ENCODE measurements around the gene RTN4RL2. TPM values are rescaled to one million over a fixed set of nuclear protein-coding genes. Genes with fewer than 3 reads are reported as not detected.

The RTN4RL2 gene
- total and polyA plus RNA-seq, 10 of the 15 experiments (the other 5 are each of a cell fraction or from before 2014, with no cell fraction given): 0.14 to 1.1 (median 0.52) TPM; not detected in 4

GRCh38 chr11:57487021-57487778 lies 26.9 kb downstream of the RTN4RL2 start:
- Histone ChIP-seq H3K79me2 (ENCODE audit: control insufficient read depth, insufficient read depth, low read length) (no peaks in the 10 kb centered on the region), H3K9me3 (replicated peaks; ENCODE audit: control insufficient read depth, insufficient read depth, low read length) (no peaks in the 10 kb centered on the region), H3K4me1 (ENCODE audit: control insufficient read depth, insufficient read depth, low read length) (peaks cover 13% of the 10 kb centered on the region), H3K4me2 (ENCODE audit: control insufficient read depth, insufficient read depth) (no peak overlapping the region), H4K20me1 (ENCODE audit: control insufficient read depth, insufficient read depth) (no peaks in the 10 kb centered on the region), H3K4me3 (no peak overlapping the region), H3K36me3 (ENCODE audit: control insufficient read depth in 2 of 2, insufficient read depth in 2 of 2, low read length in 1 of 2) (peaks cover 4 to 5% of the 10 kb centered on the region in 2 experiments), H3K27ac (ENCODE audit: control insufficient read depth, insufficient read depth) (no peak overlapping the region), H3K27me3 (replicated peaks in 1 of 2; ENCODE audit: control insufficient read depth in 2 of 2, insufficient read depth in 2 of 2, low read length in 1 of 2) (no peaks in the 10 kb centered on the region), H3K9ac (ENCODE audit: control insufficient read depth, insufficient read depth, low read length) (no peak overlapping the region), H2AFZ (ENCODE audit: control insufficient read depth, low read depth, low read length) (no peak overlapping the region)
- CTCF ChIA-PET: interaction anchor here (11.8 kb wide), 1 partner anchor 41 kb away, joined by 396 read pairs; the partner anchor contains the start of gene TIMM10
- intact Hi-C loops (cut with micrococcal nuclease; ENCODE audit: unreplicated experiment): no loop called here
- in situ Hi-C loops (cut with MboI): loop anchor here (25.0 kb wide), 1 partner anchor 650 kb away; no protein-coding TSS in a partner anchor
- SMC1A ChIA-PET (ENCODE audit: uncharacterized antibody, unreplicated experiment): interaction anchor here (1.2 to 1.7 kb wide), 2 partner anchors 30 to 155 kb away, joined by 3 to 6 read pairs; no protein-coding TSS in a partner anchor
- FAIRE-seq: no peak
- no peak for TF ChIP-seq POU2F2 (IDR thresholded peaks at IDR 0.05; ENCODE audit: borderline replicate concordance, low read depth, low read length)
- no peak for TF ChIP-seq NFYA (IDR thresholded peaks at IDR 0.05; ENCODE audit: borderline replicate concordance, low read depth, low read length)
- POLR2A ChIA-PET: no interaction called here
- no peak for ATAC-seq
- 92% methylated on average over 15 of the region's 15 CpGs for WGBS (ENCODE audit: insufficient coverage, insufficient replicate concordance, low lambda C conversion rate, missing lambda C conversion rate)
- no peak for DNase-seq (ENCODE audit: low read depth, low spot score)
- no TSS peak for BruUV-seq (replicated peaks)
- RAD21 ChIA-PET (ENCODE audit: unreplicated experiment): no interaction called here

DNA sequence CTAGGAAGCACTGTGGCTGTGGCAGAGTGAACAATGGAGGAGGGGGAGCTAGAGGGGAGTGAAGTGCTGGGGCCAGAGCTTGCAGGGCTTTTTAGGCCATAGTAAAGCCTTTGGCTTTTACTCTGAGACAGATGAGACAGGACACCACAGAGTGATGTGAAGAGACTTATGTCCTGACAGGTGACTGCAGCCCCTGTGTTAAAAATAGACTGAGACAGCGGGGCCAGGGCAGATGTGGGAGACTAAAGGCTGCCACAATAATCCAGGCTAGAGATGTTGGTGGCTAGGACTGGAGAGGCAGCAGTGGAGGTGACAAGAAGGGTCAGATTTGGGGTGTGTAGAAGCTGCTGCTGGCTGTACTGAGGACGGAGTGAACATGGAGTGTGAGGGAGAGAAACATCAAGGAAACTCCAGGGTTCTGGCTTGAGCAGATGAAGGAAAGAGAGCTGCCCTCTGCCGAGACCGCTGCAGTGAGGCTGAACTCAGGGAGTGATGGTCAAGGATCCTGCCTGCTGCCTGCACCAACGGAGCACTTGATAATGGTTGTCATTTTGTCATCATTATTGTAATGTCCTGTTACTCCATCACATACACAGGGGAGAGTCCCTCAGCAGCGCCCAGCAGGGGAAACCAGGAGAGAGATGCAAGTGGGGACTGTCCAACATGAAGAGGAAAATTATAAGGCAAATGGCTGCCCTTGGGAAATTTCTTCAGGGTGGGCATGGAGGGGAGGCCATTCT lies 27.8 kb downstream of the RTN4RL2 start:
- Histone ChIP-seq H3K4me2 (ENCODE audit: control insufficient read depth, insufficient read depth) (no peak overlapping the region), H3K9ac (ENCODE audit: control insufficient read depth, insufficient read depth, low read length) (no peak overlapping the region), H3K27me3 (replicated peaks in 1 of 2; ENCODE audit: control insufficient read depth in 2 of 2, insufficient read depth in 2 of 2, low read length in 1 of 2) (no peaks in the 10 kb centered on the region), H3K79me2 (ENCODE audit: control insufficient read depth, insufficient read depth, low read length) (no peaks in the 10 kb centered on the region), H3K27ac (ENCODE audit: control insufficient read depth, insufficient read depth) (no peak overlapping the region), H3K9me3 (replicated peaks; ENCODE audit: control insufficient read depth, insufficient read depth, low read length) (no peaks in the 10 kb centered on the region), H3K36me3 (ENCODE audit: control insufficient read depth in 2 of 2, insufficient read depth in 2 of 2, low read length in 1 of 2) (peaks cover 4 to 5% of the 10 kb centered on the region in 2 experiments), H2AFZ (ENCODE audit: control insufficient read depth, low read depth, low read length) (no peak overlapping the region), H3K4me3 (no peak overlapping the region), H3K4me1 (ENCODE audit: control insufficient read depth, insufficient read depth, low read length) (peaks cover 13% of the 10 kb centered on the region), H4K20me1 (ENCODE audit: control insufficient read depth, insufficient read depth) (no peaks in the 10 kb centered on the region)
- SMC1A ChIA-PET (ENCODE audit: uncharacterized antibody, unreplicated experiment): interaction anchor here (1.2 to 1.9 kb wide), 4 partner anchors 31 to 154 kb away, joined by 3 to 6 read pairs (median 5); no protein-coding TSS in a partner anchor
- POLR2A ChIA-PET: no interaction called here
- DNase-seq (ENCODE audit: low read depth, low spot score): no peak
- BruUV-seq (replicated peaks): no TSS peak
- FAIRE-seq: no peak
- intact Hi-C loops (cut with micrococcal nuclease; ENCODE audit: unreplicated experiment): no loop called here
- no peak for ATAC-seq
- in situ Hi-C loops (cut with MboI): loop anchor here (25.0 kb wide), 1 partner anchor 651 kb away; no protein-coding TSS in a partner anchor
- RAD21 ChIA-PET (ENCODE audit: unreplicated experiment): no interaction called here
- WGBS (ENCODE audit: insufficient coverage, insufficient replicate concordance, low lambda C conversion rate, missing lambda C conversion rate): 84% methylated on average over 6 of the region's 6 CpGs
- CTCF ChIA-PET: interaction anchor here (0.9 to 11.8 kb wide), 5 partner anchors 10 to 157 kb away, joined by 3 to 396 read pairs (median 3); partner anchors contain the start of gene TIMM10
- TF ChIP-seq BHLHE40 (IDR thresholded peaks at IDR 0.05; ENCODE audit: borderline replicate concordance in 1 of 2, low read depth in 2 of 2, low read length in 1 of 2) (no peak), EED (IDR thresholded peaks at IDR 0.05; ENCODE audit: low read depth) (no peak), BCLAF1 (IDR thresholded peaks at IDR 0.05) (no peak), TAF1 (IDR thresholded peaks at IDR 0.05; ENCODE audit: borderline replicate concordance, low read depth, low read length) (no peak)
- TF ChIP-seq, protein P1, sequence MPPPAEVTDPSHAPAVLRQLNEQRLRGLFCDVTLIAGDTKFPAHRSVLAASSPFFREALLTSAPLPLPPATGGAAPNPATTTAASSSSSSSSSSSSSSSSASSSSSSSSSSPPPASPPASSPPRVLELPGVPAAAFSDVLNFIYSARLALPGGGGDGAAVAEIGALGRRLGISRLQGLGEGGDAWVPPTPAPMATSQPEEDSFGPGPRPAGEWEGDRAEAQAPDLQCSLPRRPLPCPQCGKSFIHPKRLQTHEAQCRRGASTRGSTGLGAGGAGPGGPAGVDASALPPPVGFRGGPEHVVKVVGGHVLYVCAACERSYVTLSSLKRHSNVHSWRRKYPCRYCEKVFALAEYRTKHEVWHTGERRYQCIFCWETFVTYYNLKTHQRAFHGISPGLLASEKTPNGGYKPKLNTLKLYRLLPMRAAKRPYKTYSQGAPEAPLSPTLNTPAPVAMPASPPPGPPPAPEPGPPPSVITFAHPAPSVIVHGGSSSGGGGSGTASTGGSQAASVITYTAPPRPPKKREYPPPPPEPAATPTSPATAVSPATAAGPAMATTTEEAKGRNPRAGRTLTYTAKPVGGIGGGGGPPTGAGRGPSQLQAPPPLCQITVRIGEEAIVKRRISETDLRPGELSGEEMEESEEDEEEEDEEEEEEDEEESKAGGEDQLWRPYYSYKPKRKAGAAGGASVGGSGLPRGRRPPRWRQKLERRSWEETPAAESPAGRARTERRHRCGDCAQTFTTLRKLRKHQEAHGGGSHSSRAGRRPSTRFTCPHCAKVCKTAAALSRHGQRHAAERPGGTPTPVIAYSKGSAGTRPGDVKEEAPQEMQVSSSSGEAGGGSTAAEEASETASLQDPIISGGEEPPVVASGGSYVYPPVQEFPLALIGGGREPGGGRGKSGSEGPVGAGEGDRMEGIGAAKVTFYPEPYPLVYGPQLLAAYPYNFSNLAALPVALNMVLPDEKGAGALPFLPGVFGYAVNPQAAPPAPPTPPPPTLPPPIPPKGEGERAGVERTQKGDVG (CRISPR knock-in tag; IDR thresholded peaks at IDR 0.05): no peak

Measured in GM12878 (cell line).